ENCODE results near the gene SNAP47.
A peak's percentile ranks its signal among the peaks of the same experiment; 100 is the strongest.
"Not testable (repeated sequence)": the region's sequence is repeated elsewhere in the genome, so short reads cannot be mapped to it uniquely, and the experiment has no call there.

Gene SNAP47, protein sequence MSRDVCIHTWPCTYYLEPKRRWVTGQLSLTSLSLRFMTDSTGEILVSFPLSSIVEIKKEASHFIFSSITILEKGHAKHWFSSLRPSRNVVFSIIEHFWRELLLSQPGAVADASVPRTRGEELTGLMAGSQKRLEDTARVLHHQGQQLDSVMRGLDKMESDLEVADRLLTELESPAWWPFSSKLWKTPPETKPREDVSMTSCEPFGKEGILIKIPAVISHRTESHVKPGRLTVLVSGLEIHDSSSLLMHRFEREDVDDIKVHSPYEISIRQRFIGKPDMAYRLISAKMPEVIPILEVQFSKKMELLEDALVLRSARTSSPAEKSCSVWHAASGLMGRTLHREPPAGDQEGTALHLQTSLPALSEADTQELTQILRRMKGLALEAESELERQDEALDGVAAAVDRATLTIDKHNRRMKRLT

DNA sequence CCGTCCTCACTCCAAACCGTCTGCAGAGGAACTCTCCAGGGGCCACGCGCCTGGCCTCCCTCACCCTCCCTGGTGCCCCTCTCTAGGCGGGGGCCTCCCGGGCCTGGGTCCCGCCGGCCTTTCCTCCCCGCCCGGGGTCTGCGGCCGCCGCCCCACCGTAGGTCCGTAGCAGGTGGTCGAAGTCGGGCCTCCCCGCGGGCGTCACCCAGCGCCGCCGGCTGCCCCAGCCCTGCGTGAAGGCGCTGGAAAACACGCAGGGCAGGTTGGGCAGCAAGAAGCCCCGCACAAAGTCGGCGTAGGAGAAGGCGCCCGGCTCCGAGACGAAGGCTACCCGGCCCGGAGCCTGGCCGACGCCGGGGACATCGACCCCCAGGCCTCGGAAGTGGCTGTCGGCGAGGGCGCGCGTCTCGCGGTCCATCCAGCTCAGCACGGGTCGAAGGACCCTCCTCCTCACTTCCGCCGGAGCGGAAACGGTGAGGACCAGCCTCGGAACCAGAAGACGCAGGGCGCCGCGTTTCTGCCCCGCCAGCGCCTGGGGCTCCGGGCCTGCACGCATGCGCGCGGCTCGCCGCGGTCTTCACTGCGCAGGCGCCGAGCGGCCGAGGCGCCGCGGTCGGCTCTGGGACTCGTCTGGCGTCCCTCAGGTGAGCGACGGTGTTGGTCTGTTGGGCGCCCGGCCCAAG lies at the start of gene SNAP47, which contains the start of gene JMJD4:
SNAP47 (plus strand) TSS at position 580 of the 683 bp plus-strand sequence. CDS start 12,302 bp downstream, outside the sequence.
JMJD4 (minus strand) TSS at position 447 of the 683 bp plus-strand sequence; CDS start at position 418, 29 bp downstream.
- FAIRE-seq = no peak
- peak; percentile 93 for TF ChIP-seq POLR2A (IDR thresholded peaks at IDR 0.05; ENCODE audit: low read depth, low read length)
- peak; percentile 87 for DNase-seq (ENCODE audit: insufficient read length, low spot score)

DNA sequence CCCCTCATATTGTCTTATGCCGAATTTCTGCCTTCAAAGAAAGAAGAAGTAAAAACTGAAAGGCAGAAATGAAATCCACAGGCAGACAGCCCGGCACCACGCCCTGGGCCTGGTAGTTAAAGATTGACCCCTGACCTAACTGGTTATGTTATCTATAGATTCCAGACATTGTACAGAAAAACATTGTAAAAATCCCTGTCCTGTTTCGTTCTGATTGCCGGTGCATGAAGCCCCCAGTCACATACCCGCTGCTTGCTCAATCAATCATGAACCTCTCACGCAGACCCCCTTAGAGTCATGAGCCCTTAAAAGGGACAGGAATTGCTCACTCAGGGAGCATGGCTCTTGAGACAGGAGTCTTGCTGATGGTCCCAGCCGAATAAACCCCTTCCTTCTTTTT lies 49.4 kb upstream of the SNAP47 start:
- DNase-seq (ENCODE audit: insufficient read length, low spot score) = no peak
- no peak for FAIRE-seq
- no peak for TF ChIP-seq POLR2A (IDR thresholded peaks at IDR 0.05; ENCODE audit: low read depth, low read length)

DNA sequence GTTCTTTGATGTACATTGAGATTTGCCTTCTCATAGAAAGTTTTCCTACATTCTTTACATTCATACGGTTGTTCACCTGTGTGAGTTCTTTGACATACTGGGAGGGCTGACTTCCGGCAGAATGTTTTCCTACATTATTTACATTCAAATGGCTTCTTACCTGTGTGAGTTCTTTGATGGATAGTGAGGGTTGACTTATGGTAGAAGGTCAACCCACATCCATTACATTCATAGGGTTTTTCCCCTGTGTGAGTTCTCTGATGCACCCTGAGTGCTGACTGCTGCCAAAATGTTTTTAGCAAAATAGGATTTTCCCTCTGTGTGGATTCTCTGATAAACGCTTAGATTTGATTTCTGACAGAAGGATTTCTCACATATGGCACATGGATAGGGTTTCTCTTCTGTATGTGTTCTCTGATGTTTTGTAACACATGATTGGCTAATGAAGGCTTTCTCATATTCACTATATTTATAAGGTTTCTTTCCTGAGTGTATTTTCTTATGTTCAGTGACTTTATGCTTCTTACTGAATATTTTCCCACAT lies 37.8 kb upstream of the SNAP47 start:
- FAIRE-seq = no peak

DNA sequence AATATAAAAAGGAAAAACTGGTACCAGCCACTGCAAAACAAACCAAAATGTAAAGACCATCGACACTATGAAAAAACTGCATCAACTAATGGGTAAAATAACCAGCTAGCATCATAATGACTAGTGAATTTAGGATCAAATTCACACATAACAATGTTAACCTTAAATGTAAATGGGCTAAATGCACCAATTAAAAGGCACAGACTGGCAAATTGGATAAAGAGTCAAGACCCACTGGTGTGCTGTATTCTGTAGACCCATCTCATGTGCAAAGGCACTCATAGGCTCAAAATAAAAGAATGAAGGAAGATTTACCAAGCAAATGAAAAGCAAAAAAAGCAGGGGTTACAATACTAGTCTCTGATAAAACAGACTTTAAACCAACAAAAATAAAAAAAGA lies 33.6 kb upstream of the SNAP47 start:
- not testable (repeated sequence) for FAIRE-seq; DNase-seq (ENCODE audit: insufficient read length, low spot score)

More for the DNA sequence above, 37.8 kb upstream of the SNAP47 start:
- TF ChIP-seq POLR2A (IDR thresholded peaks at IDR 0.05; ENCODE audit: low read depth, low read length) = no peak
- no peak for DNase-seq (ENCODE audit: insufficient read length, low spot score)

DNA sequence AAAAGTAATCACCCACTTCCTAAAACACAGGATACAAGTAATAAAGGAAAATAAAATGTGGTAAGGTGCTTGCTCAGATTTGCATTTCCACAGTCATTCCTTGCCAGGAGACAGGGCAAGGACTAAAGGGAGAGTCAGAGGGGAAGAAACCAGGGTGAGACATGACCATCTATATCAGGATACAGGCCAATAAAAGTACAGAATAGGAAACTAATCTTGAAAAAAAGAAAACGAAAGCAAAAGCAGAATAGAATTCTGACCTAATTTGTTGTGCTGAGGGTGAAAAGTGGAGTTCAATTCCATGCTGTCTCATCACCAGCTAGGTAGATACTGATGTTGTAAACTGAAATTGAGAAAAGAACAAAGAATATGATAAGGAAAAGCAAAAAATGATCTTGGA lies 27.4 kb upstream of the SNAP47 start:
- TF ChIP-seq POLR2A (IDR thresholded peaks at IDR 0.05; ENCODE audit: low read depth, low read length) = no peak
- DNase-seq (ENCODE audit: insufficient read length, low spot score) (no peak), FAIRE-seq (peak; percentile 69)

DNA sequence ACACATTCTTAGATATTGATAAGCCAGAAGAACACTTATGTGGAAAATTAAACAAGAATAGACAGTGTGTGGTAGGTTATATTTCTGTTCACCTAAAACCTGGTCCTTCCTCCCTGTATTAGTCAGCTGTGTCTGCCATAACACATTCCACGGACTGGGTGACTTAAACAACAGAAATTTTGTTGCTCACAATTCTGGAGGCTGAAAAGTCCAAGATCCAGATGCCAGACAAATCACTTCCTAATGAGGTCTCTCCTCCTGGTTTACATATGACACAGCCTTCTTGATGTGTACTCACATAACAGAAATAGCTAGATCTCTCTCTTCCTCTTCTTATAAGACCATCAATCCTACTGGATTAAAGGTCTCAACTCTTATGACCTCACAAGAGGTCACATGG lies 25.8 kb upstream of the SNAP47 start:
- DNase-seq (ENCODE audit: insufficient read length, low spot score) = no peak
- no peak for FAIRE-seq
- TF ChIP-seq POLR2A (IDR thresholded peaks at IDR 0.05; ENCODE audit: low read depth, low read length) = no peak

DNA sequence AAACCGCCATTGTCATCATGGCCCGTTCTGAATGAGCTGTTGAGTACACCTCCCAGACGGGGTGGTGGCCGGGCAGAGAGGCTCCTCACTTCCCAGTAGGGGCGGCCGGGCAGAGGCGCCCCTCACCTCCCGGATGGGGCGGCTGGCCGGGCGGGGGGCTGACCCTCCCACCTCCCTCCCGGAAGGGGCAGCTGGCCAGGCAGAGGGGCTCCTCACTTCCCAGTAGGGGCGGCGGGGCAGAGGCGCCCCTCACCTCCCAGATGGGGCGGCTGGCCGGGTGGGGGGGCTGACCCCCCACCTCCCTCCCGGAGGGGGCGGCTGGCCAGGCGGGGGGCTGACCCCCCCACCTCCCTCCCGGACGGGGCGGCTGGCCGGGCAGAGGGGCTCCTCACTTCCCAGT lies 24.8 kb upstream of the SNAP47 start:
- not testable (repeated sequence) for DNase-seq (ENCODE audit: insufficient read length, low spot score); FAIRE-seq

DNA sequence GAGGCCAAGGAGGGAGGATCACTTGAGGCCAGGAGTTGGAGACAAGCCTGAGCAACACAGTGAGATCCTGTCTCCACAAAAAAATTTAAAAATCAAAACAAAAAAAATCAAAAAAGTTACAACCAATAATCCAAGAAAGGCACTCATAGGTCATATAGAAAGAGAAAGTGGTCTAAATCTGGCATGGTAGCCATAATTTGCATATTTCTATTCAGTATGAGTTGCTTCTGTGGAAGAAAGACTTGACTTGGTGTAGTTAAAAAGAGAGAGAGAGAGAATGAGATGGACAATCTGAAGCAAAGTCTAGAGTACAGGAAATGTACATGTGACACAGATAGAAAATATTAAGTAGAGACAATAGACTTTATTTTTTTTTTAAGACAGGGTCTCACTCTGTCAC lies 22.6 kb upstream of the SNAP47 start:
- TF ChIP-seq POLR2A (IDR thresholded peaks at IDR 0.05; ENCODE audit: low read depth, low read length) = no peak
- no peak for FAIRE-seq
- no peak for DNase-seq (ENCODE audit: insufficient read length, low spot score)

DNA sequence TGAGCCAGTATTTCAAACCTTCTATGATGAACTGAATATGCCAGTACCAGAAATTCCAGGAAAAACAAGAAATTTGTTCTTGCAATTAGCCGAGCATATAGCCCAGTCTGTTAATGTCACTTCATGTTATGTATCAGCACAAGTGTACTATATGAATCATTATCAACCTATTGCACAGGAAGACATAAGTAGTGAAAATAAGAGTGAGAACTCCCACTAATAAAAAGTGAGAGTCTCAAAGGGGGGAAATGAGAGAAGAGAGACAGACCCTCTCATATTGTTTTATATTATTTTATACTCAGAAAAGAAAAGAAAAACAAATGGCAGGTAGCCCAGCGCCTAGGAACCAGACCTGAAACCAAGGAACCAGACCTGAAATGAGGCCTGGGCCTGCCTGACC lies 16.3 kb upstream of the SNAP47 start:
- FAIRE-seq (no peak), DNase-seq (ENCODE audit: insufficient read length, low spot score) (no peak)
- TF ChIP-seq POLR2A (IDR thresholded peaks at IDR 0.05; ENCODE audit: low read depth, low read length) = no peak

DNA sequence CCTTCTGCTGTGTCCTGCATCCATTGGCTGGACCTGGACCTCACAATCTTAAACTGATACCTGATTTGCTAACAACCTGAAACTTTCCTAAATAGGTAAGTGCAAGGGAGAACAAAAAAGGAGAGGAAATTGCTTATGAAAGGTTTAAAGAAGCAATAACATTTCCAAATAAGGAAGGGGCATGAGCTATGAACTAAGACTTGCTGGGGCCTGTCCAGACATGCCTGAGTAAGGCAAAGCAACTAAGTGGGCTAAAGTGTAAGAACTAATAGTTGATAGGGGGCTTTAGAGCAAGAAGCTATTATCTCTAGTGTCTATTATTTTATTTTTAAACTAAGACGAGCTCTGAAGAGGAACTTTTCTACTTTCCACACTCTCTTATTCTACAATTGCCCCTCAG lies 11.8 kb upstream of the SNAP47 start:
- TF ChIP-seq POLR2A (IDR thresholded peaks at IDR 0.05; ENCODE audit: low read depth, low read length) = no peak
- no peak for FAIRE-seq
- no peak for DNase-seq (ENCODE audit: insufficient read length, low spot score)

DNA sequence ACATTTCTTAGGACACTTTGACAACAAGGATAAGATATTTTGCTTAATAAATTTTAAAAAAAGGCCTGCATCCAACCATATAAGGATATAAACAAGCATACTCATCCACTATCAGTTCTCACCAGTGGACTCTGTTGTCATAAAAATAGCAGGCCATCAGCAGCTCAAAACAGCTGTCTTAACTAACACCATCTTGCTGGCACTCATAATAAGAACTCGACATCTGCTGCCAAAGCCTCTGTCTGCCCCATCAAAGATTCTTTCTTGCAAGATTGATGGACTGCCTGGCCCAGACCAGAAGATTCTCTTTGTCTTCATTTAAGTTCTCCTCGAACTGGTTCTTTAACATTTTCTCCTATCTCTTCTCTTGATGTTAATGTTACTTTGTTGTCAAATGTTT lies 10.2 kb upstream of the SNAP47 start:
- TF ChIP-seq POLR2A (IDR thresholded peaks at IDR 0.05; ENCODE audit: low read depth, low read length) = no peak
- FAIRE-seq (no peak), DNase-seq (ENCODE audit: insufficient read length, low spot score) (no peak)

DNA sequence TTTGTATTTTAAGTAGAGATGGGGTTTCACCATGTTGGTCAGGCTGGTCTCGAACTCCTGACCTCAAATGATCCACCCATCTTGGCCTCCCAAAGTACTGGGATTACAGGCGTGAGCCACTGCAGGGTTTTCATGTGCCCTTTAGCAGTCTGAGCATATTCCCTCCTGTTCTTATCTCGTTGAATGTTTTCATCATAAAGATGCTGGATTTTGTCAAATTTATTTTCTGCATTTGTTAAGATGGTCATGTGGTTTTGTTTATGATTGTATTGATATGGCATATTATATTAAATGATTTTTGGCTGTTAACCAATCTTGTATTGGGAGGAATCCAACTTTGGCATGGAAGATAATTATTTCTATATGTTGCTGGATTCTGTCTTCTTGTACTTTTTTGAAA lies 8.9 kb upstream of the SNAP47 start:
- no peak for FAIRE-seq
- DNase-seq (ENCODE audit: insufficient read length, low spot score) = no peak
- TF ChIP-seq POLR2A (IDR thresholded peaks at IDR 0.05; ENCODE audit: low read depth, low read length) = no peak

DNA sequence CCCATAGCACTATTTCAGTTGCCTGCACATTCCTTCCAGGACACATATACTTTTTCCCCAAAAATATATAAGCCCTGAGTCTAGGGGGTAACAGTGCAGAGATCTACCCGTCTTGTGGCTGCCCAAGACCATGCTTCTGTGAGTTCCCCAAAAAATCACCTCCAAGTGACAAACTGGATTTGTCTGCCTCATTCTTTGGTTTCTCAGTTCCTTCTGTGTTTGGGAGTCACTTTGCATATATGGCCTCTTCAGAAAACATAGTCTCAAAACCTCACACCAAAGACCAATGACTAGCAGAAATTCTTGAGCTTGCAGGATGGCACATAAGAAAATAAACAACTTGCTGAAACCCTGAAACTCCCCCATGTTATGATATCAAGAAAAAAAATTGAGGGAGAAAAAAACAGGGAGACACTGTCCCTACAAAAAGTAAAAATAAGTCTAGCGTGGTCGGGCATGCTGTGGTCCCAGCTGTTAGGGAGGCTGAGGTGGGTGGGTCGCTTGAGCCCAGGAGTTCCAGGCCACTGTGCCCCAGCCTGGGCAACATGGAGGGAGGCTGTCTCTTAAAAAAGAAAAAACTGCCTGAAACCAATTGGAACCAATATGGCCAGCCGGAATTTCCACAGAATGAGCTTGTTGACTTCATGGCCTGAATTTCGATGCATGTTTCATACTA lies 8.2 kb upstream of the SNAP47 start:
- no peak for FAIRE-seq
- no peak for DNase-seq (ENCODE audit: insufficient read length, low spot score)
- TF ChIP-seq POLR2A (IDR thresholded peaks at IDR 0.05; ENCODE audit: low read depth, low read length) = no peak

All from H54 (cell line).